LHCN-M2 (cell line): Measurements from ENCODE around the gene SEPTIN5. TPM values are rescaled to one million over a fixed set of nuclear protein-coding genes. Genes with fewer than 3 reads are reported as not detected.

ENCODE experiments used
- total RNA-seq: library from RNA; depleted of rRNA; stranded (reverse); fragments of >200 nt; gene quantifications from 2 replicates; pipeline ENCODE4 v1.2.3, GENCODE V29; 2014; rRNA removed

SEPTIN5 gene
- total RNA-seq, 1 experiment from 2014 or later: 44.8 TPM

Other genes starting within 250 kb of the SEPTIN5 start
- 81.3 and 82.5 TPM in 2 replicates for gene UFD1, start 235.3 kb upstream of the SEPTIN5 start, total RNA-seq
- 62.3 and 67.6 TPM in 2 replicates for gene CDC45, start 234.6 kb upstream of the SEPTIN5 start, total RNA-seq
- gene CLDN5, start 190.1 kb upstream of the SEPTIN5 start, total RNA-seq: 4.9 and 11.1 TPM in 2 replicates
- 22.1 and 30.2 TPM in 2 replicates for gene GP1BB, start 9.0 kb downstream of the SEPTIN5 start, total RNA-seq
- gene TBX1, start 46.3 kb downstream of the SEPTIN5 start, total RNA-seq: 13.0 and 16.7 TPM in 2 replicates
- gene GNB1L, start 140.4 kb downstream of the SEPTIN5 start, total RNA-seq: 11.3 and 14.0 TPM in 2 replicates
- gene RTL10, start 140.4 kb downstream of the SEPTIN5 start, total RNA-seq: 13.3 and 14.9 TPM in 2 replicates
- 290 and 350 TPM in 2 replicates for gene COMT, start 227.3 kb downstream of the SEPTIN5 start, total RNA-seq
- gene TXNRD2, start 227.3 kb downstream of the SEPTIN5 start, total RNA-seq: 39.5 TPM in 2 replicates